Glomerular endothelial cell (primary cell): ENCODE results near the gene SPSB4. TPM values are rescaled to one million over a fixed set of nuclear protein-coding genes. Genes with fewer than 3 reads are reported as not detected.

Source experiments
- DNase-seq: peaks from one replicate; pipeline ENCODE4 v3.0.0-alpha.2; 2011; ENCODE audit warnings: low read depth, low spot score; ENCODE audit errors: extremely low read depth
- total RNA-seq: library from RNA; depleted of rRNA; stranded (reverse); fragments of >200 nt; gene quantifications from 2 replicates; pipeline ENCODE4 v1.2.3, GENCODE V29; 2015

SPSB4 gene
- total RNA-seq, 1 donor from 2014 or later = not detected

- no peak for DNase-seq
Observed at GRCh38 chr3:141093397-141093796, 42.2 kb downstream of the SPSB4 start.

- DNase-seq = no peak
Observed at GRCh38 chr3:141093971-141094684, 43.0 kb downstream of the SPSB4 start.

GRCh38 chr3:141094790-141095545, 43.8 kb downstream of the SPSB4 start:
- DNase-seq = no peak

GRCh38 chr3:141095546-141095937, 44.4 kb downstream of the SPSB4 start:
- DNase-seq = no peak

- no peak for DNase-seq
Observed at GRCh38 chr3:141096164-141096563, 45.0 kb downstream of the SPSB4 start.

- DNase-seq = no peak
Observed at GRCh38 chr3:141096981-141097380, 45.8 kb downstream of the SPSB4 start.

- no peak for DNase-seq
Observed at GRCh38 chr3:141100112-141100511, 49.0 kb downstream of the SPSB4 start.

- no peak for DNase-seq
Observed at GRCh38 chr3:141100531-141101320, 49.6 kb downstream of the SPSB4 start.

GRCh38 chr3:141102372-141102771, 51.2 kb downstream of the SPSB4 start:
- DNase-seq = no peak

GRCh38 chr3:141103067-141103466, 51.9 kb downstream of the SPSB4 start:
- no peak for DNase-seq

- no peak for DNase-seq
Observed at GRCh38 chr3:141103503-141103902, 52.4 kb downstream of the SPSB4 start.

- DNase-seq = no peak
Observed at GRCh38 chr3:141104151-141104821, 53.1 kb downstream of the SPSB4 start.

GRCh38 chr3:141105828-141106628, 54.9 kb downstream of the SPSB4 start:
- DNase-seq = peak; percentile 70

- DNase-seq = no peak
Observed at GRCh38 chr3:141106842-141107241, 55.7 kb downstream of the SPSB4 start.

- no peak for DNase-seq
Observed at GRCh38 chr3:141108039-141108438, 56.9 kb downstream of the SPSB4 start.

GRCh38 chr3:141109751-141110150, 58.6 kb downstream of the SPSB4 start:
- DNase-seq = no peak

GRCh38 chr3:141110322-141110721, 59.2 kb downstream of the SPSB4 start:
- no peak for DNase-seq

- no peak for DNase-seq
Observed at GRCh38 chr3:141111364-141112155, 60.4 kb downstream of the SPSB4 start.

GRCh38 chr3:141112686-141113297, 61.6 kb downstream of the SPSB4 start:
- DNase-seq = no peak
